OCI-LY1 (cell line): Measurements from ENCODE around the gene WWP2.
"Not testable (repeated sequence)": the region's sequence is repeated elsewhere in the genome, so short reads cannot be mapped to it uniquely, and the experiment has no call there.

Source experiments
- H2AFZ ChIP-seq: fragments of 200-600 bp; sonication (generic), shearing (Covaris generic); 2 replicates; pipeline ENCODE4 v1.6.0; 2014; ENCODE audit warnings: antibody characterized with exemption, mild to moderate bottlenecking, low read length
- H3F3A ChIP-seq: fragments of 200-600 bp; sonication (generic), shearing (Covaris generic); 2 replicates; pipeline ENCODE4 v1.6.0; 2014; ENCODE audit warnings: mild to moderate bottlenecking, antibody characterized with exemption, low read length, moderate library complexity; ENCODE audit not compliant: insufficient read depth
- H3K27ac ChIP-seq: fragments of 200-600 bp; sonication (generic); 2 replicates; pipeline ENCODE4 v1.5.1; 2014; ENCODE audit warnings: low read length, mixed run types, mild to moderate bottlenecking, low read depth; ENCODE audit not compliant: poor library complexity, severe bottlenecking
- H3K27me3 ChIP-seq: fragments of 200-600 bp; sonication (generic); 2 replicates; pipeline ENCODE4 v1.6.0; 2014; ENCODE audit warnings: antibody characterized with exemption, mild to moderate bottlenecking, low read length, moderate library complexity; ENCODE audit not compliant: insufficient read depth
- H3K36me3 ChIP-seq: fragments of 200-600 bp; sonication (generic); 2 replicates; pipeline ENCODE4 v1.6.1; 2014; ENCODE audit warnings: mild to moderate bottlenecking, antibody characterized with exemption, low read length, moderate library complexity, mixed read lengths; ENCODE audit not compliant: insufficient read depth
- H3K4me1 ChIP-seq: fragments of 200-600 bp; sonication (generic); 2 replicates; pipeline ENCODE4 v1.5.1; 2014; ENCODE audit warnings: mild to moderate bottlenecking, low read length, moderate library complexity; ENCODE audit not compliant: insufficient read depth, severe bottlenecking
- H3K4me2 ChIP-seq: fragments of 200-600 bp; sonication (generic), shearing (Covaris generic); 2 replicates; pipeline ENCODE4 v1.6.1; 2014; ENCODE audit warnings: low read length
- H3K4me3 ChIP-seq: fragments of 200-600 bp; sonication (generic); 2 replicates; pipeline ENCODE4 v1.5.1; 2014; ENCODE audit warnings: low read length, low read depth, mild to moderate bottlenecking, mixed read lengths; ENCODE audit not compliant: poor library complexity, severe bottlenecking
- H3K79me2 ChIP-seq: fragments of 200-600 bp; shearing (Covaris generic); 2 replicates; pipeline ENCODE4 v1.6.1; 2016; ENCODE audit warnings: mixed run types, low read length, mixed read lengths; ENCODE audit not compliant: insufficient read depth
- H3K9ac ChIP-seq: fragments of 200-600 bp; sonication (generic), shearing (Covaris generic); 2 replicates; pipeline ENCODE4 v1.6.1; 2014; ENCODE audit warnings: mild to moderate bottlenecking, low read length, mixed read lengths
- H3K9me2 ChIP-seq: fragments of 200-600 bp; sonication (generic), shearing (Covaris generic); 2 replicates; pipeline ENCODE4 v1.6.1; 2014; ENCODE audit warnings: low read depth, mild to moderate bottlenecking, low read length, mixed read lengths
- H3K9me3 ChIP-seq: fragments of 200-600 bp; shearing (Covaris generic); 2 replicates; pipeline ENCODE4 v1.6.1; 2014; ENCODE audit warnings: low read length, mixed read lengths
- H4K20me1 ChIP-seq: fragments of 200-600 bp; sonication (generic), shearing (Covaris generic); 2 replicates; pipeline ENCODE4 v1.6.0; 2016; ENCODE audit warnings: mild to moderate bottlenecking, low read length; ENCODE audit not compliant: insufficient read depth

WWP2 gene

GRCh38 chr16:69951017-69951671, 189.0 kb downstream of the WWP2 start, which contains the start of gene CLEC18A:
CLEC18A (plus strand) TSS chr16:69951334; CDS start chr16:69951367, 33 bp downstream.
- not testable (repeated sequence) for H3K4me3 ChIP-seq, H3K79me2 ChIP-seq, H3F3A ChIP-seq, H3K27me3 ChIP-seq, H3K9me3 ChIP-seq, H3K9me2 ChIP-seq, H4K20me1 ChIP-seq, H3K27ac ChIP-seq, H3K9ac ChIP-seq, H3K36me3 ChIP-seq, H3K4me2 ChIP-seq, H3K4me1 ChIP-seq, H2AFZ ChIP-seq

- not testable (repeated sequence) for H3K9me2 ChIP-seq, H2AFZ ChIP-seq, H3K27me3 ChIP-seq, H3K4me3 ChIP-seq, H3K4me2 ChIP-seq, H3K36me3 ChIP-seq, H4K20me1 ChIP-seq, H3K9ac ChIP-seq, H3K79me2 ChIP-seq, H3K9me3 ChIP-seq, H3K27ac ChIP-seq, H3K4me1 ChIP-seq, H3F3A ChIP-seq
Measured at GRCh38 chr16:69951672-69952031, 189.5 kb downstream of the WWP2 start.

- H3K36me3 ChIP-seq, H3F3A ChIP-seq, H3K4me3 ChIP-seq, H3K4me1 ChIP-seq, H3K9me2 ChIP-seq, H4K20me1 ChIP-seq, H2AFZ ChIP-seq, H3K9ac ChIP-seq, H3K27ac ChIP-seq, H3K27me3 ChIP-seq, H3K79me2 ChIP-seq, H3K9me3 ChIP-seq, H3K4me2 ChIP-seq: not testable (repeated sequence)
Measured at GRCh38 chr16:69952116-69952515, 190.0 kb downstream of the WWP2 start.

GRCh38 chr16:69952572-69953355, 190.6 kb downstream of the WWP2 start:
- H3K27me3 ChIP-seq, H4K20me1 ChIP-seq, H3K9me2 ChIP-seq, H3K36me3 ChIP-seq, H3K4me1 ChIP-seq, H3K9ac ChIP-seq, H3K27ac ChIP-seq, H2AFZ ChIP-seq, H3K4me2 ChIP-seq, H3F3A ChIP-seq, H3K9me3 ChIP-seq, H3K4me3 ChIP-seq, H3K79me2 ChIP-seq: not testable (repeated sequence)

- not testable (repeated sequence) for H4K20me1 ChIP-seq, H3K36me3 ChIP-seq, H3K4me2 ChIP-seq, H3F3A ChIP-seq, H3K9ac ChIP-seq, H3K9me2 ChIP-seq, H2AFZ ChIP-seq, H3K4me3 ChIP-seq, H3K4me1 ChIP-seq, H3K27ac ChIP-seq, H3K27me3 ChIP-seq, H3K9me3 ChIP-seq, H3K79me2 ChIP-seq
Measured at GRCh38 chr16:69954241-69954640, 192.1 kb downstream of the WWP2 start.

GRCh38 chr16:69963312-69963711, 201.2 kb downstream of the WWP2 start:
- not testable (repeated sequence) for H2AFZ ChIP-seq, H3K4me2 ChIP-seq, H3K79me2 ChIP-seq, H3K36me3 ChIP-seq, H3K9me3 ChIP-seq, H3F3A ChIP-seq, H4K20me1 ChIP-seq, H3K4me3 ChIP-seq, H3K9ac ChIP-seq, H3K4me1 ChIP-seq, H3K27me3 ChIP-seq, H3K27ac ChIP-seq, H3K9me2 ChIP-seq

- not testable (repeated sequence) for H3K27me3 ChIP-seq, H2AFZ ChIP-seq, H3K9me3 ChIP-seq, H3K4me1 ChIP-seq, H3K79me2 ChIP-seq, H3F3A ChIP-seq, H3K9ac ChIP-seq, H4K20me1 ChIP-seq, H3K36me3 ChIP-seq, H3K27ac ChIP-seq, H3K9me2 ChIP-seq
- peak overlapping the region; percentile 37 for H3K4me3 ChIP-seq
- peak overlapping the region; percentile 36; the same call in 1 of the 2 replicates for H3K4me2 ChIP-seq
Measured at GRCh38 chr16:69964960-69965660, 203.0 kb downstream of the WWP2 start.
